ENCODE results near the gene PTPN1.

Gene PTPN1

DNA sequence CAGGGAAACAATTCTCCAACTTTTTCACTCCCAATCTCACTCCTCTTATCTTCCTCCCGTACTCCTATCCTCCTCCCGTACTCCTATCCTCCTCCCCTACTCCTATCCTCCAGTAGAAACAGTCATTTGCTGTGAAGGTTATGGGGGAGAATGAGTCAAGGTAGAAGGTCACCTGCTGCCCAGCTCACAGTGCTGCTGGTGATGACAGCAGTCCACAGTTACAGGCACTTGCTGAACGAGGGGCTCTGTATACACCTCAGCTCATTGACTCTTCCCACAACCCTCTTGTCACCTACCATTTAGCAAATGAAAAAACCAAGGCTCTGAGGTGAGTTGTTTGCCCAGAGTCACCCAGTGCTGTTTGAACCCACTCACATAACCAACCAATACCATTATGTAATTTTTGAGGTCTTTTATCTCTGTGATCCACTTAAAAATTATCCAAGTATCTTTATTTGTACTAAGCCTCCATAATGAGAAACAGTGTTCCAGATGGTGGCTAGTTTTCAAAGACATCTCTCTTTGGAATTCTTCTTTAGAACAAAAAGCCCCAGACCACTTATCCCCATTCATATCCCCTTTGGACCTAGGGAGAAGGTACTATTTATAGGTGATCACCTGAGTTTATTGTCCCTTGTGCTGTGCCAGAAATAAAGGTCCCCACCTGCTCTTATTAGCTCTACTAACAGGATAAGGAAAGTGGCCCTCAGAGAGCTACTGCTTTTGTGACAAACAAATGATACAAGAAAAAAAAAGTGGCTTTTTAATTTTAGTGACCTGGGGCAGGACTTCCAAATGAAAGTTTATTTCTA, 53.2 kb downstream of the PTPN1 start:
- H4K20me1 ChIP-seq (ENCODE audit: insufficient read depth, low read length, poor library complexity, severe bottlenecking), result peaks cover 4% of the 10 kb centered on the region
- H3K36me3 ChIP-seq (ENCODE audit: insufficient read depth, low read length), result peaks cover 63% of the 10 kb centered on the region; the same call in 1 of the 2 replicates
- no peak overlapping the region for H2AFZ ChIP-seq (ENCODE audit: low read length)
- H3F3A ChIP-seq (ENCODE audit: low read depth), result no peaks in the 10 kb centered on the region
- no peaks in the 10 kb centered on the region for H3K27me3 ChIP-seq (ENCODE audit: insufficient read depth, low read length, poor library complexity, severe bottlenecking)
- no peaks in the 10 kb centered on the region for H3K9me2 ChIP-seq (replicated peaks; ENCODE audit: low read depth, low read length)
- H3K4me3 ChIP-seq (ENCODE audit: low read length, poor library complexity, severe bottlenecking), result no peak overlapping the region
- no peaks in the 10 kb centered on the region for H3K4me1 ChIP-seq (ENCODE audit: insufficient read depth, low read length, poor library complexity, severe bottlenecking)
- no peaks in the 10 kb centered on the region for H3K9me3 ChIP-seq (ENCODE audit: insufficient read depth, low read depth, low read length)
- no peak overlapping the region for H3K9ac ChIP-seq (ENCODE audit: low read depth, low read length, poor library complexity, severe bottlenecking)
- peaks cover 23% of the 10 kb centered on the region; the same call in 1 of the 2 replicates for H3K79me2 ChIP-seq (ENCODE audit: insufficient read depth, low read length)
- no peak for TF ChIP-seq EZH2phosphoT487 (IDR thresholded peaks at IDR 0.05; ENCODE audit: borderline replicate concordance)
- TF ChIP-seq, protein P1, sequence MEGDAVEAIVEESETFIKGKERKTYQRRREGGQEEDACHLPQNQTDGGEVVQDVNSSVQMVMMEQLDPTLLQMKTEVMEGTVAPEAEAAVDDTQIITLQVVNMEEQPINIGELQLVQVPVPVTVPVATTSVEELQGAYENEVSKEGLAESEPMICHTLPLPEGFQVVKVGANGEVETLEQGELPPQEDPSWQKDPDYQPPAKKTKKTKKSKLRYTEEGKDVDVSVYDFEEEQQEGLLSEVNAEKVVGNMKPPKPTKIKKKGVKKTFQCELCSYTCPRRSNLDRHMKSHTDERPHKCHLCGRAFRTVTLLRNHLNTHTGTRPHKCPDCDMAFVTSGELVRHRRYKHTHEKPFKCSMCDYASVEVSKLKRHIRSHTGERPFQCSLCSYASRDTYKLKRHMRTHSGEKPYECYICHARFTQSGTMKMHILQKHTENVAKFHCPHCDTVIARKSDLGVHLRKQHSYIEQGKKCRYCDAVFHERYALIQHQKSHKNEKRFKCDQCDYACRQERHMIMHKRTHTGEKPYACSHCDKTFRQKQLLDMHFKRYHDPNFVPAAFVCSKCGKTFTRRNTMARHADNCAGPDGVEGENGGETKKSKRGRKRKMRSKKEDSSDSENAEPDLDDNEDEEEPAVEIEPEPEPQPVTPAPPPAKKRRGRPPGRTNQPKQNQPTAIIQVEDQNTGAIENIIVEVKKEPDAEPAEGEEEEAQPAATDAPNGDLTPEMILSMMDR (conservative IDR thresholded peaks at IDR 0.05; ENCODE audit: low read length), result no peak
- no peak overlapping the region for H3K4me2 ChIP-seq (ENCODE audit: low read depth, low read length, poor library complexity, severe bottlenecking)

DNA sequence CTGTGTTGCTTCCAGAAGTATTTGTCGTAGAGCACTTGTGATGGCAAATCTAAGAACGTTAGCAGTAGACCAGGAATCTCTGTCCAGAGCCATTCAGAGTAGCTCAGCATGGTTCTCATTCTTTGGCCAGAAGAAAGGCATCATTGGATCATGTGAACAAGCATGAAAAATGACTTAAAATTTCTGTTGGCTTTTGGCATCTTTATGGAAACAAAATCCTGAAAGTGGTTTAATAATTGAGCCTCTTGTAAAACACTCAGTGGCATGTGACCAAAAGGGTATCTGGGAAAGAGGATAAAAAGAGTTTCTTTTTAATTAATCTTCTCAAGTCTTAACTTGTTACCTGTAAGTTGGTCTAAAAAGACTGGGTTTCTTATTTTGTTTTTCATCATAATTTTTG, 55.2 kb downstream of the PTPN1 start:
- Histone ChIP-seq H3K27me3 (ENCODE audit: insufficient read depth, low read length, poor library complexity, severe bottlenecking) (no peaks in the 10 kb centered on the region), H3K9ac (ENCODE audit: low read depth, low read length, poor library complexity, severe bottlenecking) (no peak overlapping the region), H3K9me3 (ENCODE audit: insufficient read depth, low read depth, low read length) (no peaks in the 10 kb centered on the region), H3K9me2 (replicated peaks; ENCODE audit: low read depth, low read length) (no peaks in the 10 kb centered on the region), H2AFZ (ENCODE audit: low read length) (no peak overlapping the region), H3K79me2 (ENCODE audit: insufficient read depth, low read length) (peaks cover 4% of the 10 kb centered on the region; the same call in 1 of the 2 replicates), H3K4me1 (ENCODE audit: insufficient read depth, low read length, poor library complexity, severe bottlenecking) (peaks cover 10% of the 10 kb centered on the region), H3K4me2 (ENCODE audit: low read depth, low read length, poor library complexity, severe bottlenecking) (no peak overlapping the region), H4K20me1 (ENCODE audit: insufficient read depth, low read length, poor library complexity, severe bottlenecking) (no peaks in the 10 kb centered on the region), H3F3A (ENCODE audit: low read depth) (no peaks in the 10 kb centered on the region), H3K4me3 (ENCODE audit: low read length, poor library complexity, severe bottlenecking) (no peak overlapping the region), H3K36me3 (ENCODE audit: insufficient read depth, low read length) (peaks cover 74% of the 10 kb centered on the region; the same call in 1 of the 2 replicates)
- TF ChIP-seq, protein P1 (conservative IDR thresholded peaks at IDR 0.05; ENCODE audit: low read length), result no peak
- no peak for TF ChIP-seq EZH2phosphoT487 (IDR thresholded peaks at IDR 0.05; ENCODE audit: borderline replicate concordance)

GRCh38 chr20:50565871-50566270, 55.7 kb downstream of the PTPN1 start:
- Histone ChIP-seq H4K20me1 (ENCODE audit: insufficient read depth, low read length, poor library complexity, severe bottlenecking) (no peaks in the 10 kb centered on the region), H2AFZ (ENCODE audit: low read length) (no peak overlapping the region), H3K9ac (ENCODE audit: low read depth, low read length, poor library complexity, severe bottlenecking) (no peak overlapping the region), H3K9me2 (replicated peaks; ENCODE audit: low read depth, low read length) (no peaks in the 10 kb centered on the region), H3K4me2 (ENCODE audit: low read depth, low read length, poor library complexity, severe bottlenecking) (no peak overlapping the region), H3K4me1 (ENCODE audit: insufficient read depth, low read length, poor library complexity, severe bottlenecking) (peaks cover 14% of the 10 kb centered on the region), H3K9me3 (ENCODE audit: insufficient read depth, low read depth, low read length) (no peaks in the 10 kb centered on the region), H3K79me2 (ENCODE audit: insufficient read depth, low read length) (peaks cover 3% of the 10 kb centered on the region; the same call in 1 of the 2 replicates), H3K27me3 (ENCODE audit: insufficient read depth, low read length, poor library complexity, severe bottlenecking) (no peaks in the 10 kb centered on the region), H3K4me3 (ENCODE audit: low read length, poor library complexity, severe bottlenecking) (no peak overlapping the region), H3F3A (ENCODE audit: low read depth) (no peaks in the 10 kb centered on the region), H3K36me3 (ENCODE audit: insufficient read depth, low read length) (peaks cover 75% of the 10 kb centered on the region; the same call in 1 of the 2 replicates)
- TF ChIP-seq, protein P1 (conservative IDR thresholded peaks at IDR 0.05; ENCODE audit: low read length), result no peak
- no peak for TF ChIP-seq EZH2phosphoT487 (IDR thresholded peaks at IDR 0.05; ENCODE audit: borderline replicate concordance)
